PC-3 (cell line): ENCODE results near the gene ARL4A. TPM values are rescaled to one million over a fixed set of nuclear protein-coding genes. Genes with fewer than 3 reads are reported as not detected.
"Not testable (repeated sequence)": the region's sequence is repeated elsewhere in the genome, so short reads cannot be mapped to it uniquely, and the experiment has no call there.

Experiments
- ATAC-seq: fragments of 200-7000 bp; cut with Tn5 transposase; 2 replicates; pipeline ENCODE4 v1.9.1; 2020; ENCODE audit warnings: mild to moderate bottlenecking, moderate library complexity
- BruUV-seq: library from RNA; stranded (reverse); fragments of 400-500 nt; replicated peaks from 2 replicates; lab custom pipeline; 2021; lab: Mats Ljungman, UMichigan
- CTCF ChIA-PET: fragments of 300-600 bp; sonication (Branson Sonifier 250); formaldehyde crosslinking; loops from one replicate; lab custom pipeline; 2022; ENCODE audit warnings: antibody characterized with exemption; lab: Charles Lee
- POLR2A ChIA-PET: fragments of 300-600 bp; sonication (Branson Sonifier 250); formaldehyde crosslinking; loops from one replicate; lab custom pipeline; 2022; ENCODE audit warnings: antibody characterized with exemption; ENCODE audit not compliant: unreplicated experiment; lab: Charles Lee
- DNase-seq: peaks from one replicate; pipeline ENCODE4 v3.0.0-alpha.2; 2015
- H2AFZ ChIP-seq: fragments of 300-600 bp; sonication (generic); 2 replicates; pipeline ENCODE4 v1.6.0; 2016; ENCODE audit warnings: antibody characterized with exemption, low read length
- H3F3A ChIP-seq: fragments of 300-600 bp; sonication (generic); one replicate; pipeline ENCODE4 v1.6.0; 2017; ENCODE audit warnings: antibody characterized with exemption, low read length, control low read depth, mild to moderate bottlenecking; ENCODE audit not compliant: unreplicated experiment
- H3K27ac ChIP-seq: fragments of 300-600 bp; sonication (generic); 2 replicates; pipeline ENCODE4 v1.5.1; 2016; ENCODE audit warnings: mild to moderate bottlenecking, low read length
- H3K27me3 ChIP-seq: fragments of 300-600 bp; sonication (generic); 2 replicates; pipeline ENCODE4 v1.6.1; 2016; ENCODE audit warnings: low read length, mixed read lengths
- H3K36me3 ChIP-seq: fragments of 300-600 bp; sonication (generic); 2 replicates; pipeline ENCODE4 v1.6.1; 2016; ENCODE audit warnings: low read depth, mixed run types, low read length, mixed read lengths
- H3K4me1 ChIP-seq: fragments of 300-600 bp; sonication (generic); 2 replicates; pipeline ENCODE4 v1.5.1; 2016; ENCODE audit warnings: low read length; ENCODE audit not compliant: insufficient read depth
- H3K4me2 ChIP-seq: fragments of 300-600 bp; sonication (generic); 2 replicates; pipeline ENCODE4 v1.6.0; 2016; ENCODE audit warnings: low read length
- H3K4me3 ChIP-seq: fragments of 300-600 bp; sonication (generic); 2 replicates; pipeline ENCODE4 v1.5.1; 2016; ENCODE audit warnings: mild to moderate bottlenecking, low read length, mixed read lengths
- H3K79me2 ChIP-seq: fragments of 300-600 bp; sonication (generic); 2 replicates; pipeline ENCODE4 v1.6.1; 2017; ENCODE audit warnings: low read length, mixed read lengths
- H3K9ac ChIP-seq: fragments of 300-600 bp; sonication (generic); 2 replicates; pipeline ENCODE4 v1.6.0; 2016; ENCODE audit warnings: mild to moderate bottlenecking, low read length
- H3K9me2 ChIP-seq: fragments of 300-600 bp; sonication (generic); replicated peaks from 2 replicates; pipeline ENCODE4 v1.6.1; 2016; ENCODE audit warnings: mixed run types, low read length, mixed read lengths
- H3K9me3 ChIP-seq: fragments of 300-600 bp; sonication (generic); 2 replicates; pipeline ENCODE4 v1.6.1; 2016; ENCODE audit warnings: low read length, mixed read lengths
- H4K20me1 ChIP-seq: fragments of 300-600 bp; sonication (generic); 2 replicates; pipeline ENCODE4 v1.6.1; 2016; ENCODE audit warnings: low read length, mixed read lengths
- EZH2 ChIP-seq: fragments of 300-600 bp; sonication (generic); IDR thresholded peaks from one replicate; pipeline ENCODE4 v1.6.1; 2017; ENCODE audit warnings: antibody characterized with exemption, mild to moderate bottlenecking, low read length; ENCODE audit not compliant: unreplicated experiment
- EZH2phosphoT487 ChIP-seq: fragments of 300-600 bp; sonication (generic); IDR thresholded peaks from 2 replicates; pipeline ENCODE4 v1.6.1; 2018; ENCODE audit warnings: mild to moderate bottlenecking, antibody characterized with exemption, low read length, borderline replicate concordance
- intact Hi-C: fragments of 100-400 bp; cut with micrococcal nuclease; formaldehyde crosslinking; loops from 2 replicates; pipeline ENCODE4 v1.9.0; 2023
- total RNA-seq: library from RNA; depleted of rRNA; stranded (reverse); fragments of >200 nt; gene quantifications from 2 replicates; pipeline ENCODE4 v1.2.3, GENCODE V29; 2014
- TF ChIP-seq, protein P1 (sequence below): fragments of 300-600 bp; sonication (generic); conservative IDR thresholded peaks from 2 replicates; pipeline ENCODE4 v1.5.1; 2017; ENCODE audit warnings: antibody characterized with exemption, low read depth, mild to moderate bottlenecking, low read length

Gene ARL4A
- total RNA-seq, 1 experiment from 2014 or later, result 23.7 TPM

DNA sequence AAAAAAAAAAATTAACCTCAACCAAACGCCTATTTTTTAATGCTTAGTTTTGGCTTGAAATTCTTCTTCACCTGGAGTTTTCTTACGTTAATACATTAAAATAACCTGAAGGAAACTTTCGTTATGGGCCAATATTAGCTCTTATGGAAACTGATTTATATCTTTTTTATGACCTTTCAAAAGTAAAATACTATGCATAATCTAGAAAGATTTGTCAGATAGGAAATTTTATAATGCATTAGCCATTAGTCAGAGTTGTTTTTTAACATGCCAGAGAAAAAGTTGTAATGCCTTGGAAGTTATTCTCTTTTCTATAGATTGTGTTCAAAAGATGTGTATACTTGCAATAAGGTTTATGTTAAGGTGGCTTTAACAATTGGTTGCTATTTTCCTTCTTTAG, 34.3 kb upstream of the ARL4A start:
- Histone ChIP-seq H2AFZ (no peak overlapping the region), H3K36me3 (no peaks in the 10 kb centered on the region), H3K9me2 (no peaks in the 10 kb centered on the region), H4K20me1 (no peaks in the 10 kb centered on the region), H3K79me2 (no peaks in the 10 kb centered on the region), H3K4me2 (peak overlapping the region; percentile 33), H3K4me3 (no peak overlapping the region), H3K4me1 (peaks cover 48% of the 10 kb centered on the region), H3K27me3 (no peaks in the 10 kb centered on the region), H3K9ac (no peak overlapping the region), H3K27ac (peak overlapping the region; percentile 19; the same call in 1 of the 2 replicates), H3K9me3 (no peaks in the 10 kb centered on the region), H3F3A (no peaks in the 10 kb centered on the region)
- ATAC-seq (peak; percentile 14; the same call in 1 of the 2 replicates), DNase-seq (peak; percentile 46)
- intact Hi-C loops, result no loop called here
- POLR2A ChIA-PET, result interaction anchor here (0.6 kb wide), 1 partner anchor 33 kb away, joined by 3 read pairs; no protein-coding TSS in a partner anchor
- CTCF ChIA-PET, result no interaction called here
- TF ChIP-seq, protein P1, sequence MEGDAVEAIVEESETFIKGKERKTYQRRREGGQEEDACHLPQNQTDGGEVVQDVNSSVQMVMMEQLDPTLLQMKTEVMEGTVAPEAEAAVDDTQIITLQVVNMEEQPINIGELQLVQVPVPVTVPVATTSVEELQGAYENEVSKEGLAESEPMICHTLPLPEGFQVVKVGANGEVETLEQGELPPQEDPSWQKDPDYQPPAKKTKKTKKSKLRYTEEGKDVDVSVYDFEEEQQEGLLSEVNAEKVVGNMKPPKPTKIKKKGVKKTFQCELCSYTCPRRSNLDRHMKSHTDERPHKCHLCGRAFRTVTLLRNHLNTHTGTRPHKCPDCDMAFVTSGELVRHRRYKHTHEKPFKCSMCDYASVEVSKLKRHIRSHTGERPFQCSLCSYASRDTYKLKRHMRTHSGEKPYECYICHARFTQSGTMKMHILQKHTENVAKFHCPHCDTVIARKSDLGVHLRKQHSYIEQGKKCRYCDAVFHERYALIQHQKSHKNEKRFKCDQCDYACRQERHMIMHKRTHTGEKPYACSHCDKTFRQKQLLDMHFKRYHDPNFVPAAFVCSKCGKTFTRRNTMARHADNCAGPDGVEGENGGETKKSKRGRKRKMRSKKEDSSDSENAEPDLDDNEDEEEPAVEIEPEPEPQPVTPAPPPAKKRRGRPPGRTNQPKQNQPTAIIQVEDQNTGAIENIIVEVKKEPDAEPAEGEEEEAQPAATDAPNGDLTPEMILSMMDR, result no peak
- no peak for TF ChIP-seq EZH2
- no peak for TF ChIP-seq EZH2phosphoT487
- BruUV-seq, result no TSS peak

DNA sequence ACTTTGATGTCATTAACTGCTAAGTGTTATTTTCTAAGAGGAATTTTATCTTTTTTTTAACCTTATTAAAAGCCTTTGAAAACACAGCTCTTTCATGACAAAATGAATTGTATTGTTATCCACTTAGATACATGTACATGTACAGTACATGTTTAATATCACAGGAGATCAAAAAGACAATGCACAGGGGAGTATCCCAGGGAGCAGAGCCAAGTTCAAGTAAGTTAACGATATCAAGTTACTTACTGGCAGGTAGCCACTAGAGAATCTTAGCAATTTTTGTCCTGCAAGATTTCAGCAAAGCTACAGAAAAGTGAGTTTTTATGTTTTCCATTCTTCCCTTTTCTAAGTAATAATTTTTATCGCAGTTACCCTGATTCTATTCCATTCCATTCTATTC, 33.9 kb upstream of the ARL4A start:
- TF ChIP-seq, protein P1, result no peak
- no peak for TF ChIP-seq EZH2
- no peak for TF ChIP-seq EZH2phosphoT487
- Histone ChIP-seq H2AFZ (no peak overlapping the region), H3K36me3 (no peaks in the 10 kb centered on the region), H3K27ac (0 out of 2 replicates have a peak overlapping the region, but pooled peaks have one; percentile 19), H3K9me2 (no peaks in the 10 kb centered on the region), H3K9me3 (no peaks in the 10 kb centered on the region), H3K4me3 (no peak overlapping the region), H3K4me1 (peaks cover 43% of the 10 kb centered on the region), H3K4me2 (peak overlapping the region; percentile 33), H3K79me2 (no peaks in the 10 kb centered on the region), H3F3A (no peaks in the 10 kb centered on the region), H4K20me1 (no peaks in the 10 kb centered on the region), H3K27me3 (no peaks in the 10 kb centered on the region), H3K9ac (no peak overlapping the region)
- BruUV-seq, result no TSS peak
- intact Hi-C loops, result no loop called here
- DNase-seq (peak; percentile 58), ATAC-seq (peak; percentile 42; the same call in 1 of the 2 replicates)
- POLR2A ChIA-PET, result no interaction called here
- CTCF ChIA-PET, result no interaction called here

DNA sequence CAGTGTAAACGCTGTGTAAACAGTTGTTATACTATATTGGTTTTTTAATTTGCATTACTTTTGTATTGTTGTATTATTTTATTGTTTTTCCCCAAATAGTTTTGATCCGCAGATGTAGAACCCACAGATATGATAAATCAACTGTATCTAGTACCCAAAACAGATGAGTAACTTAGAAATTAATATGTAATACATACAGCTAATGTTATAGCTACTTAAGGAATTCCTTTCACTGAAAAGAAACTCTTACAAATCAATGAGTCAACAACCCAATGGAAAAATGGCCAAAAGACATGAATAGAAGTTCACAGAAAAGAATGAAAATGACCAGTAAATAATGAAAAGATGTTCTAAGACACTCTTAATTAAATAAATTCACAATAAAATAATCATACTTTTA, 32.3 kb upstream of the ARL4A start:
- Histone ChIP-seq H3K9me3 (no peaks in the 10 kb centered on the region), H3K9ac (no peak overlapping the region), H3K4me2 (no peak overlapping the region), H3K79me2 (no peaks in the 10 kb centered on the region), H3K27me3 (no peaks in the 10 kb centered on the region), H3K4me1 (peaks cover 32% of the 10 kb centered on the region), H3F3A (no peaks in the 10 kb centered on the region), H3K4me3 (no peak overlapping the region), H2AFZ (no peak overlapping the region), H3K36me3 (no peaks in the 10 kb centered on the region), H3K9me2 (no peaks in the 10 kb centered on the region), H4K20me1 (no peaks in the 10 kb centered on the region), H3K27ac (no peak overlapping the region)
- no TSS peak for BruUV-seq
- TF ChIP-seq, protein P1, result no peak
- TF ChIP-seq EZH2phosphoT487, result no peak
- no peak for TF ChIP-seq EZH2
- ChIA-PET POLR2A (no interaction called here), CTCF (no interaction called here)
- ATAC-seq (peak; percentile 38; the same call in 1 of the 2 replicates), DNase-seq (peak; percentile 55)
- intact Hi-C loops, result no loop called here

DNA sequence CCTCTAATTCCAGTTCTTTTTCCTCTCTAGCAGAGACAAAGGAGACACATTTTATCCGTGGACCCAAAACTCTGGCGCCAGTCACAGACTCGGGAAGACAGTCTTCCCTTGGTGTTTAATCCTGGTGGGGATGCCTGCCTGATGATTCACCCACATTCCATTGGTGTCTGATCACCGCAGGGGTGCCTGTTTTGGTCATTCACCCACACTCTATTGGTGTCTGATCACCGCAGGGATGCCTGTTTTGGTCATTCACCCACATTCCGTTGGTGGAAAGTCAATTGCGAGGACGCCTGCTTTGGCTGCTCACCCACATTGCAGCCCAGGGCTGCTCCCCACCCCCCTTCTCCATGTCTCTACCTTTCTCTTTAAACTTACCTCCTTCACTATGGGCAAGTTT, 27.0 kb upstream of the ARL4A start:
- H3F3A ChIP-seq, H3K79me2 ChIP-seq, POLR2A ChIA-PET, H3K36me3 ChIP-seq, CTCF ChIA-PET, H3K9me2 ChIP-seq, H4K20me1 ChIP-seq, H3K9me3 ChIP-seq, H3K27me3 ChIP-seq, H3K9ac ChIP-seq, BruUV-seq: not testable (repeated sequence)
- ATAC-seq (peak; percentile 98), DNase-seq (peak; percentile 96)
- H3K4me3 ChIP-seq, result peak overlapping the region; percentile 43; the same call in 1 of the 2 replicates
- H3K4me2 ChIP-seq, result peak overlapping the region; percentile 50
- H3K4me1 ChIP-seq, result peaks cover 19% of the 10 kb centered on the region
- H3K27ac ChIP-seq, result peak overlapping the region; percentile 43
- intact Hi-C loops, result loop anchor here (2.0 kb wide), 1 partner anchor 14 kb away; no protein-coding TSS in a partner anchor
- peak overlapping the region; percentile 35; the same call in 1 of the 2 replicates for H2AFZ ChIP-seq
